HepG2 (cell line): ENCODE results near the gene SMYD5. TPM values are rescaled to one million over a fixed set of nuclear protein-coding genes. Genes with fewer than 3 reads are reported as not detected.

Experiments
- ATAC-seq: fragments of 200-7000 bp; cut with Tn5 transposase; 3 replicates; pipeline ENCODE4 v1.9.1; 2020; ENCODE audit warnings: mild to moderate bottlenecking, moderate library complexity
- BruUV-seq: library from RNA; stranded (reverse); fragments of 400-500 nt; replicated peaks from 2 replicates; lab custom pipeline; 2021; lab: Mats Ljungman, UMichigan
- CTCF ChIA-PET: fragments of 300-600 bp; formaldehyde crosslinking; extraction: SDS; loops from one replicate; lab custom pipeline; 2021; ENCODE audit warnings: low total read pairs, inconsistent platforms, low intra/inter-chr PET ratio; lab: Yijun Ruan, JAX
- POLR2A ChIA-PET: fragments of 350-600 bp; sonication (Branson Sonifier 250); formaldehyde crosslinking; loops from one replicate; lab custom pipeline; 2020; ENCODE audit warnings: antibody characterized with exemption, inconsistent platforms; lab: Yijun Ruan, JAX
- DNase-seq: peaks from one replicate; pipeline ENCODE4 v3.0.0-alpha.2; 2015; ENCODE audit warnings: low spot score
- FAIRE-seq: peaks from 3 replicates; lab custom pipeline; 2011; peaks lifted over from hg19 to GRCh38; lab: Jason Lieb, UNC
- H2AFZ ChIP-seq: one replicate; pipeline ENCODE4 v1.6.1; 2011; ENCODE audit warnings: low read length, inconsistent platforms
- H3K27ac ChIP-seq: fragments of 300-600 bp; 3 replicates; pipeline ENCODE4 v1.8.0; 2011; ENCODE audit warnings: mixed run types, mild to moderate bottlenecking, mixed read lengths, low read length, inconsistent platforms; ENCODE audit not compliant: insufficient read depth; ENCODE audit errors: extremely low read length
- H3K27me3 ChIP-seq, 2 experiments: fragments of 200-600 bp in 1 of 2; 2 replicates in 1 of 2; 3 replicates in 1 of 2; pipeline versions ENCODE4 v1.6.0 to v1.8.0; 2011; ENCODE audit warnings: low read length in 2 of 2, mild to moderate bottlenecking in 2 of 2, moderate library complexity in 2 of 2, inconsistent platforms in 1 of 2; ENCODE audit not compliant: insufficient read depth in 2 of 2, control insufficient read depth in 1 of 2
- H3K36me3 ChIP-seq, 2 experiments: fragments of 200-600 bp in 1 of 2; replicated peaks in 1 of 2; 2 replicates in 1 of 2; 3 replicates in 1 of 2; pipeline versions ENCODE4 v1.5.1 to v1.8.0; 2011; ENCODE audit warnings: low read length in 2 of 2, inconsistent platforms in 1 of 2; ENCODE audit not compliant: insufficient read depth in 2 of 2, control insufficient read depth in 1 of 2
- H3K4me1 ChIP-seq: 2 replicates; pipeline ENCODE4 v1.5.1; 2012; ENCODE audit warnings: low read length, inconsistent platforms; ENCODE audit not compliant: insufficient read depth
- H3K4me2 ChIP-seq: 2 replicates; pipeline ENCODE4 v1.6.0; 2011; ENCODE audit warnings: low read depth, low read length, inconsistent platforms
- H3K4me3 ChIP-seq, 3 experiments: fragments of 200-600 bp in 1 of 3; sonication (generic), shearing (Covaris generic) in 1 of 3; replicated peaks in 1 of 3; 2 replicates each; pipeline ENCODE4 v1.5.1; 2011 to 2016; ENCODE audit warnings: low read length in 3 of 3, inconsistent platforms in 2 of 3, low read depth in 2 of 3, mild to moderate bottlenecking in 2 of 3, control low read depth in 1 of 3, mixed read lengths in 1 of 3; ENCODE audit not compliant: insufficient read depth in 1 of 3
- H3K79me2 ChIP-seq: one replicate; pipeline ENCODE4 v1.6.1; 2011; ENCODE audit warnings: low read length, inconsistent platforms; ENCODE audit not compliant: insufficient read depth
- H3K9ac ChIP-seq: 2 replicates; pipeline ENCODE4 v1.6.0; 2011; ENCODE audit warnings: mild to moderate bottlenecking, low read depth, low read length, inconsistent platforms; ENCODE audit not compliant: insufficient read depth
- H3K9me3 ChIP-seq: 2 replicates; pipeline ENCODE4 v1.5.1; 2012; ENCODE audit warnings: mild to moderate bottlenecking, low read length
- H4K20me1 ChIP-seq: 2 replicates; pipeline ENCODE4 v1.6.0; 2011; ENCODE audit warnings: inconsistent platforms, mild to moderate bottlenecking, low read length, moderate library complexity; ENCODE audit not compliant: insufficient read depth
- ARID2 ChIP-seq: sonication (generic); formaldehyde crosslinking; IDR thresholded peaks from 2 replicates; pipeline ENCODE4 v1.8.1; 2022; ENCODE audit warnings: mild to moderate bottlenecking, missing genetic modification reagents, borderline replicate concordance
- ATAD3A ChIP-seq: sonication (generic); formaldehyde crosslinking; IDR thresholded peaks from 2 replicates; pipeline ENCODE4 v1.4.0; 2020; ENCODE audit warnings: missing genetic modification reagents
- EZH2 ChIP-seq: conservative IDR thresholded peaks from 2 replicates; pipeline ENCODE4 v1.6.1; 2012; ENCODE audit warnings: mild to moderate bottlenecking, low read depth, low read length, moderate library complexity
- KLF11 ChIP-seq: IDR thresholded peaks from 2 replicates; pipeline ENCODE4 v1.6.1; 2016; ENCODE audit warnings: missing compliant biosample characterization
- NFRKB ChIP-seq: fragments of 450-650 bp; IDR thresholded peaks from 2 replicates; pipeline ENCODE4 v1.6.1; 2017
- PHF21A ChIP-seq: sonication (generic); formaldehyde crosslinking; IDR thresholded peaks from 2 replicates; pipeline ENCODE4 v1.5.0; 2020; ENCODE audit warnings: mild to moderate bottlenecking, missing genetic modification reagents
- PTBP1 ChIP-seq: fragments of 200-400 bp; formaldehyde crosslinking; IDR thresholded peaks from 2 replicates; pipeline ENCODE4 v1.6.1; 2018; ENCODE audit warnings: low read length, low read depth; ENCODE audit not compliant: poor library complexity, severe bottlenecking
- SRY ChIP-seq: sonication (generic); formaldehyde crosslinking; IDR thresholded peaks from 2 replicates; pipeline ENCODE4 v1.8.0; 2022; ENCODE audit warnings: mild to moderate bottlenecking, missing genetic modification reagents
- YEATS4 ChIP-seq: sonication (generic); formaldehyde crosslinking; IDR thresholded peaks from 2 replicates; pipeline ENCODE4 v1.4.0; 2020; ENCODE audit warnings: missing genetic modification reagents, borderline replicate concordance
- ZBTB42 ChIP-seq: sonication (generic); formaldehyde crosslinking; IDR thresholded peaks from 2 replicates; pipeline ENCODE4 v1.5.0; 2020; ENCODE audit warnings: mild to moderate bottlenecking, missing genetic modification reagents
- ZC3H4 ChIP-seq: sonication (generic); formaldehyde crosslinking; IDR thresholded peaks from 2 replicates; pipeline ENCODE4 v1.4.0; 2020; ENCODE audit warnings: missing genetic modification reagents, borderline replicate concordance
- ZKSCAN8 ChIP-seq: IDR thresholded peaks from 2 replicates; pipeline ENCODE4 v1.6.1; 2016; ENCODE audit warnings: borderline replicate concordance, missing genetic modification reagents, missing compliant biosample characterization
- ZNF235 ChIP-seq: sonication (generic); formaldehyde crosslinking; IDR thresholded peaks from 2 replicates; pipeline ENCODE4 v1.8.1; 2023; ENCODE audit warnings: mild to moderate bottlenecking, missing genetic modification reagents, borderline replicate concordance
- ZNF33A ChIP-seq: sonication (generic); formaldehyde crosslinking; IDR thresholded peaks from 2 replicates; pipeline ENCODE4 v1.5.1; 2020; ENCODE audit warnings: missing genetic modification reagents, mild to moderate bottlenecking, moderate library complexity, borderline replicate concordance
- ZNF34 ChIP-seq: sonication (generic); formaldehyde crosslinking; IDR thresholded peaks from 2 replicates; pipeline ENCODE4 v1.4.0; 2020; ENCODE audit warnings: mild to moderate bottlenecking, missing genetic modification reagents, borderline replicate concordance
- ZNF605 ChIP-seq: sonication (generic); formaldehyde crosslinking; IDR thresholded peaks from 2 replicates; pipeline ENCODE4 v1.8.0; 2022; ENCODE audit warnings: mild to moderate bottlenecking, missing genetic modification reagents
- ZNF781 ChIP-seq: sonication (generic); formaldehyde crosslinking; IDR thresholded peaks from 2 replicates; pipeline ENCODE4 v1.5.1; 2020; ENCODE audit warnings: borderline replicate concordance, mild to moderate bottlenecking, missing genetic modification reagents; ENCODE audit errors: not compliant biosample characterization
- ZSCAN21 ChIP-seq: sonication (generic); formaldehyde crosslinking; IDR thresholded peaks from 2 replicates; pipeline ENCODE4 v1.8.0; 2022; ENCODE audit warnings: mild to moderate bottlenecking, missing genetic modification reagents, moderate library complexity, borderline replicate concordance
- WGBS: methylation state at CpG from one replicate; pipeline ENCODE4 v1.1.6; 2017; ENCODE audit warnings: low lambda C conversion rate; 5-methylcytosine and 5-hydroxymethylcytosine counted together
- in situ Hi-C: cut with HindIII; loops from 2 replicates; pipeline ENCODE4 v1.10.0; 2017; ENCODE audit warnings: low pct_unique_long_range_greater_than_20kb; ENCODE audit not compliant: extremely low pct_ligation_motif_present
- intact Hi-C: fragments of 100-400 bp; cut with micrococcal nuclease; formaldehyde crosslinking; loops from one replicate; pipeline ENCODE4 v1.10.0; 2022; ENCODE audit not compliant: unreplicated experiment
- polyA plus RNA-seq, 8 experiments: library from polyadenylated mRNA; depleted of rRNA in 3 of 8; stranded (reverse) in 7 of 8; unstranded in 1 of 8; fragments of >200 nt; fragmentation: Illumina TruSeq in 4 of 8; extraction: Trizol in 4 of 8; gene quantifications; 2 replicates each; pipeline versions ENCODE4 v1.2.1 to v1.2.3, GENCODE V29; 2011 to 2016; ENCODE audit warnings: low read depth in 4 of 8, missing spikeins in 1 of 8, mixed read lengths in 1 of 8; ENCODE audit not compliant: insufficient read depth in 1 of 8
- total RNA-seq, 5 experiments: library from RNA; depleted of rRNA; stranded (reverse); fragments of >200 nt; fragmentation: Illumina TruSeq; extraction: Trizol; gene quantifications; 2 replicates each; pipeline ENCODE4 v1.2.3, GENCODE V29; 2016; ENCODE audit warnings: low read depth in 1 of 5
- TF ChIP-seq, protein P1 (sequence below): sonication (generic); formaldehyde crosslinking; IDR thresholded peaks from 2 replicates; pipeline ENCODE4 v1.4.0; 2020; ENCODE audit warnings: mild to moderate bottlenecking, missing genetic modification reagents
- TF ChIP-seq, protein P2 (sequence below): sonication (generic); formaldehyde crosslinking; IDR thresholded peaks from 2 replicates; pipeline ENCODE4 v1.8.1; 2023; ENCODE audit warnings: mild to moderate bottlenecking, missing genetic modification reagents
- TF ChIP-seq, protein P3 (sequence below): IDR thresholded peaks from 2 replicates; pipeline ENCODE4 v1.6.1; 2016; ENCODE audit warnings: mild to moderate bottlenecking, missing biosample characterization, missing genetic modification reagents
- TF ChIP-seq, protein P4 (sequence below): sonication (generic); formaldehyde crosslinking; IDR thresholded peaks from 2 replicates; pipeline ENCODE4 v1.4.0; 2020; ENCODE audit warnings: mild to moderate bottlenecking, missing genetic modification reagents

Gene SMYD5
- total and polyA plus RNA-seq, 2 of the 13 experiments (the other 11 are each of a cell fraction or from before 2014, with no cell fraction given): 55.8 to 70.4 TPM

DNA sequence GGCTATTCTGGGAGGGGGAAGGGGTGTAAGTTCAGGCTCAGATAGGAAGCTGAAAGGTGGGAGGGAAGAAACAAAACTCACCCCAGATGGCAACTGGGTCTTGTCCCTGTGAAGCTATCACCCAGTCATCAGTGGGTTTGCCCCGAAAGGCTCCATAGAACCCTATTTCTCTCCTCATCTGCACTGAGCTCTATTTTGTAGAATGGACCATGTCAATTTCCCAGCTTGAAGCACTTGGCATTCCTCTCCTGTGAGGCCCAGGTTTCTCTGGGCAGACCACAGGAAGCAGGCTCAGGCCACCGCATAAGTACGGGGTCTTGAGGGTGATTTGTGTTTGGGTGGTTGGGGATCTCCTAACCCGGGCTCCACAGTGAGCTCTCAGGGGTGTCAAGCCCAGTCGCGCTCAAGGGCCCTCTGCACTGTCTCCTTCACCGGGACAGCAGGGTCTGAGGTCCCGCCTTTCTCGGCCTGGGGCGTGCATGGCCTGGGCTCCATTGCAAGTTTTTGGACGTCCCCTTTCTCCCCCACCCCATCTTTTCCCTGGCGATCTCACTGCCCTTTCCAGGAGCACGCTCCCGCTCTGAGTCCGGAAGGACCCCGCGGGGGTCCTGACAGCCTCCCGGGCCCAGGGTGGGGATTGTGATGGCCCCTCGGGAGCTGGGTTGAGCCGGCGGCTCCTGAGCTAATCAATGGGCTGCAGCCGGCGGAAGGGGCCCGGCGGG is 38.9 kb upstream of the SMYD5 start:
- FAIRE-seq (no peak), ATAC-seq (peak; percentile 3; the same call in 2 of the 3 replicates), DNase-seq (no peak)
- Histone ChIP-seq H3K4me3 (peak overlapping the region; percentile 57 to 77 (median 59)), H4K20me1 (no peaks in the 10 kb centered on the region), H2AFZ (no peak overlapping the region), H3K4me2 (peak overlapping the region; percentile 86), H3K27me3 (peaks cover 8 to 61% of the 10 kb centered on the region in 2 experiments), H3K9me3 (no peaks in the 10 kb centered on the region), H3K4me1 (peaks cover 48% of the 10 kb centered on the region), H3K9ac (no peak overlapping the region), H3K27ac (no peak overlapping the region), H3K79me2 (no peaks in the 10 kb centered on the region), H3K36me3 (no peaks in the 10 kb centered on the region)
- in situ Hi-C loops (loop anchor here (5.0 kb wide), 2 partner anchors 37 to 283 kb away; partner anchors contain the start of gene SMYD5), intact Hi-C loops (loop anchor here (5.0 kb wide), 2 partner anchors 87 to 183 kb away; no protein-coding TSS in a partner anchor)
- no TSS peak for BruUV-seq
- 41% methylated on average over 25 of the region's 25 CpGs for WGBS
- POLR2A ChIA-PET: interaction anchor here (0.8 to 2.6 kb wide), 3 partner anchors 17 to 103 kb away, joined by 3 to 12 read pairs (median 3); partner anchors contain the start of gene SFXN5
- CTCF ChIA-PET: interaction anchor here (4.0 kb wide), 1 partner anchor 89 kb away, joined by 41 read pairs; no protein-coding TSS in a partner anchor
- 0 out of 2 replicates have a peak, but pooled peaks have one; percentile 5 for TF ChIP-seq ZSCAN21 (CRISPR knock-in tag)
- TF ChIP-seq ZNF605: peak; percentile 22
- TF ChIP-seq EZH2: 0 out of 2 replicates have a peak, but pooled peaks have one; percentile 36
- no peak for TF ChIP-seq ZNF235 (CRISPR knock-in tag)
- no peak for TF ChIP-seq ATAD3A (CRISPR knock-in tag)
- TF ChIP-seq NFRKB: no peak
- 0 out of 2 replicates have a peak, but pooled peaks have one; percentile 52 for TF ChIP-seq ARID2 (CRISPR knock-in tag)
- TF ChIP-seq, protein P1, sequence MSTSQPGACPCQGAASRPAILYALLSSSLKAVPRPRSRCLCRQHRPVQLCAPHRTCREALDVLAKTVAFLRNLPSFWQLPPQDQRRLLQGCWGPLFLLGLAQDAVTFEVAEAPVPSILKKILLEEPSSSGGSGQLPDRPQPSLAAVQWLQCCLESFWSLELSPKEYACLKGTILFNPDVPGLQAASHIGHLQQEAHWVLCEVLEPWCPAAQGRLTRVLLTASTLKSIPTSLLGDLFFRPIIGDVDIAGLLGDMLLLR (CRISPR knock-in tag): no peak; the same call in 1 of the 2 replicates
- TF ChIP-seq SRY (CRISPR knock-in tag): 0 out of 2 replicates have a peak, but pooled peaks have one; percentile 15
- TF ChIP-seq KLF11: no peak
- no peak for TF ChIP-seq YEATS4
- TF ChIP-seq, protein P2, sequence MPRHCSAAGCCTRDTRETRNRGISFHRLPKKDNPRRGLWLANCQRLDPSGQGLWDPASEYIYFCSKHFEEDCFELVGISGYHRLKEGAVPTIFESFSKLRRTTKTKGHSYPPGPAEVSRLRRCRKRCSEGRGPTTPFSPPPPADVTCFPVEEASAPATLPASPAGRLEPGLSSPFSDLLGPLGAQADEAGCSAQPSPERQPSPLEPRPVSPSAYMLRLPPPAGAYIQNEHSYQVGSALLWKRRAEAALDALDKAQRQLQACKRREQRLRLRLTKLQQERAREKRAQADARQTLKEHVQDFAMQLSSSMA (CRISPR knock-in tag): 0 out of 2 replicates have a peak, but pooled peaks have one; percentile 21
- TF ChIP-seq, protein P3, sequence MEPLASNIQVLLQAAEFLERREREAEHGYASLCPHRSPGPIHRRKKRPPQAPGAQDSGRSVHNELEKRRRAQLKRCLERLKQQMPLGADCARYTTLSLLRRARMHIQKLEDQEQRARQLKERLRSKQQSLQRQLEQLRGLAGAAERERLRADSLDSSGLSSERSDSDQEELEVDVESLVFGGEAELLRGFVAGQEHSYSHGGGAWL (CRISPR knock-in tag): no peak
- 0 out of 2 replicates have a peak, but pooled peaks have one; percentile 6 for TF ChIP-seq PHF21A (CRISPR knock-in tag)
- no peak for TF ChIP-seq ZBTB42
- peak; percentile 37 for TF ChIP-seq ZNF781 (CRISPR knock-in tag)
- TF ChIP-seq ZKSCAN8 (CRISPR knock-in tag): no peak
- TF ChIP-seq PTBP1: peak; percentile 59
- no peak for TF ChIP-seq ZNF33A
- TF ChIP-seq, protein P4, sequence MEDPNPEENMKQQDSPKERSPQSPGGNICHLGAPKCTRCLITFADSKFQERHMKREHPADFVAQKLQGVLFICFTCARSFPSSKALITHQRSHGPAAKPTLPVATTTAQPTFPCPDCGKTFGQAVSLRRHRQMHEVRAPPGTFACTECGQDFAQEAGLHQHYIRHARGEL (CRISPR knock-in tag): 0 out of 2 replicates have a peak, but pooled peaks have one; percentile 42
- 0 out of 2 replicates have a peak, but pooled peaks have one; percentile 24 for TF ChIP-seq ZNF34 (CRISPR knock-in tag)
- no peak for TF ChIP-seq ZC3H4 (CRISPR knock-in tag)
